MM.1S (cell line): ENCODE measurements around the gene GNL2.
"Not testable (repeated sequence)": the region's sequence is repeated elsewhere in the genome, so short reads cannot be mapped to it uniquely, and the experiment has no call there.

Experiments used
- DNase-seq: peaks from one replicate; pipeline ENCODE4 v3.0.0-alpha.2; 2015
- H2AFZ ChIP-seq: fragments of 300-600 bp; sonication (generic); 2 replicates; pipeline ENCODE4 v1.6.0; 2016; ENCODE audit warnings: antibody characterized with exemption, low read length
- H3F3A ChIP-seq: fragments of 300-600 bp; sonication (generic); 2 replicates; pipeline ENCODE4 v1.6.1; 2016; ENCODE audit warnings: mild to moderate bottlenecking, antibody characterized with exemption, low read length, moderate library complexity, mixed read lengths; ENCODE audit not compliant: insufficient read depth
- H3K27ac ChIP-seq: fragments of 300-600 bp; sonication (generic); 2 replicates; pipeline ENCODE4 v1.5.1; 2016; ENCODE audit warnings: mild to moderate bottlenecking, low read length
- H3K27me3 ChIP-seq: fragments of 300-600 bp; sonication (generic); replicated peaks from 2 replicates; pipeline ENCODE4 v1.6.0; 2016; ENCODE audit warnings: low read length; ENCODE audit not compliant: insufficient read depth
- H3K36me3 ChIP-seq: fragments of 300-600 bp; sonication (generic); replicated peaks from 2 replicates; pipeline ENCODE4 v1.6.1; 2016; ENCODE audit warnings: mild to moderate bottlenecking, low read length, mixed read lengths; ENCODE audit not compliant: insufficient read depth
- H3K4me1 ChIP-seq: fragments of 300-600 bp; sonication (generic); 2 replicates; pipeline ENCODE4 v1.6.1; 2016; ENCODE audit warnings: low read length, mixed read lengths
- H3K4me2 ChIP-seq: fragments of 300-600 bp; sonication (generic); 2 replicates; pipeline ENCODE4 v1.6.0; 2016; ENCODE audit warnings: low read depth, low read length
- H3K4me3 ChIP-seq: fragments of 300-600 bp; sonication (generic); 2 replicates; pipeline ENCODE4 v1.5.1; 2016; ENCODE audit warnings: low read length, mixed read lengths
- H3K79me2 ChIP-seq: fragments of 300-600 bp; sonication (generic); 2 replicates; pipeline ENCODE4 v1.6.1; 2016; ENCODE audit warnings: mixed run types, low read length, mixed read lengths
- H3K9ac ChIP-seq: fragments of 300-600 bp; sonication (generic); 2 replicates; pipeline ENCODE4 v1.6.1; 2016; ENCODE audit warnings: low read length, mixed read lengths
- H3K9me2 ChIP-seq: fragments of 300-600 bp; sonication (generic); replicated peaks from 2 replicates; pipeline ENCODE4 v1.6.1; 2016; ENCODE audit warnings: mild to moderate bottlenecking, low read length, mixed read lengths; ENCODE audit not compliant: insufficient read depth
- H3K9me3 ChIP-seq: fragments of 300-600 bp; sonication (generic); replicated peaks from 2 replicates; pipeline ENCODE4 v1.6.1; 2016; ENCODE audit warnings: mild to moderate bottlenecking, low read length, mixed read lengths; ENCODE audit not compliant: insufficient read depth
- H4K20me1 ChIP-seq: fragments of 300-600 bp; sonication (generic); 2 replicates; pipeline ENCODE4 v1.6.1; 2016; ENCODE audit warnings: mild to moderate bottlenecking, low read length, moderate library complexity, mixed read lengths; ENCODE audit not compliant: insufficient read depth
- EZH2 ChIP-seq: fragments of 300-600 bp; sonication (generic); optimal IDR thresholded peaks from 2 replicates; pipeline ENCODE3; 2017; ENCODE audit warnings: low read depth, mild to moderate bottlenecking, antibody characterized with exemption, low read length, mixed read lengths
- EZH2phosphoT487 ChIP-seq: fragments of 300-600 bp; sonication (generic); IDR thresholded peaks from 2 replicates; pipeline ENCODE4 v1.6.1; 2018; ENCODE audit warnings: antibody characterized with exemption, low read length
- TF ChIP-seq, protein P1 (sequence below): fragments of 300-600 bp; sonication (generic); IDR thresholded peaks from 2 replicates; pipeline ENCODE4 v1.5.1; 2016; ENCODE audit warnings: antibody characterized with exemption, low read length, mixed read lengths

The GNL2 gene

DNA sequence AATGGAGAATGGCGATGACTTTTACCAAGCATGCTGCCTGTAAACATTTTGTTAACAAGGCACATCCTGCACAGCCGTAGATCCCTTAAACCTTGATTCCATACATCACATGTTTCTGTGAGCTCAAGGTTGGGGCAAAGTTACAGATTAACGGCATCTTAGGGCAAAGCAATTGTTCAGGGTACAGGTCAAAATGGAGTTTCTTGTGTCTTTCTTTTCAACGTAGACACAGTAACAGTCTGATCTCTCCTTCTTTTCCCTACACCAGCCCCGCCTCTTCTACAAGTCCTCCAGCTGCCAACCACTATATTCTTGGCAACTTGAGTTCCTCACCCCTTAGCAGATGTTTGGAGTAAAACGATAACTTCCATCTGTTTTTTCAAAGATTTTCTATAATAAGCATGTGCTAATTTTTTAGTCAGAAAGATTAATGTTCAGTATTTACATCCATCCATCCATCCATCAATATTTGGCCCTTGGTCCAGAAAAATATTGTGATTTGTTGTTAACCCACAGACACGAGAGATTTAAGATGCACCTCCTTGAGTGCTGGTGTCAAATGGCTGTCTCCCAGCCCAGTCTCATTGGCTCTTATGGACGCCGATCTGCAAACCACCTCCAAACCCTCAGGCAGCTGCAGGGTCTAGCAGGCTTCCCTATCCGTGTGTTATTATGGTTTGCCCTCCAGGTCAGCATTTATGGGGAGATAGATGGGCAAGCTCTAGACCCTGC lies 35.2 kb downstream of the GNL2 start:
- Histone ChIP-seq H3K4me2 (no peak overlapping the region), H3K9ac (no peak overlapping the region), H3K9me3 (no peaks in the 10 kb centered on the region), H3K9me2 (no peaks in the 10 kb centered on the region), H4K20me1 (no peaks in the 10 kb centered on the region), H3K27me3 (no peaks in the 10 kb centered on the region), H2AFZ (no peak overlapping the region), H3F3A (0 out of 2 replicates have a peak, but pooled peaks cover 6% of the 10 kb centered on the region), H3K36me3 (no peaks in the 10 kb centered on the region), H3K4me1 (peaks cover 6% of the 10 kb centered on the region), H3K79me2 (no peaks in the 10 kb centered on the region), H3K27ac (no peak overlapping the region), H3K4me3 (no peak overlapping the region)
- TF ChIP-seq EZH2phosphoT487: no peak
- DNase-seq: no peak

DNA sequence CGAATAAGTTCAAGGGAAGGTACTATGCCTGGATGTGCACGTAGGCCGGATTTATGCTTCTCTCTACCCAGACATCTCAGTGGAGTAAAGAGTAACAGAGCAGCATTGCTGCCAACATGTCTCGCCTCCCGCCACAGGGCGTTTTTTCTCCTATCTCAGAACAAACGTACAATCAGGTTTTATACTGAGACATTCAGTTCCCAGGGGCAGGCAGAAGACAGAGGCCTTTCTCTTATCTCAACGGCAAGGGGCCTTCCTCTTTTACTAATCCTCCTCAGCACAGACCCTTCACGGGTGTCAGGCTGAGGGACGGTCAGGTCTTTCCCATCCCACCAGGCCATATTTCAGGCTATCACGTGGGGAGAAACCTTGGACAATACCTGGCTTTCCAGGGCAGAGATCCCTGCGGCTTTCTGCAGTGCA lies 35.8 kb downstream of the GNL2 start:
- DNase-seq, H3K9ac ChIP-seq, H3K4me1 ChIP-seq, H3K4me2 ChIP-seq, H4K20me1 ChIP-seq, H2AFZ ChIP-seq, H3K9me2 ChIP-seq, H3F3A ChIP-seq, H3K79me2 ChIP-seq, H3K27ac ChIP-seq, H3K4me3 ChIP-seq, H3K9me3 ChIP-seq, H3K27me3 ChIP-seq, H3K36me3 ChIP-seq: not testable (repeated sequence)

DNA sequence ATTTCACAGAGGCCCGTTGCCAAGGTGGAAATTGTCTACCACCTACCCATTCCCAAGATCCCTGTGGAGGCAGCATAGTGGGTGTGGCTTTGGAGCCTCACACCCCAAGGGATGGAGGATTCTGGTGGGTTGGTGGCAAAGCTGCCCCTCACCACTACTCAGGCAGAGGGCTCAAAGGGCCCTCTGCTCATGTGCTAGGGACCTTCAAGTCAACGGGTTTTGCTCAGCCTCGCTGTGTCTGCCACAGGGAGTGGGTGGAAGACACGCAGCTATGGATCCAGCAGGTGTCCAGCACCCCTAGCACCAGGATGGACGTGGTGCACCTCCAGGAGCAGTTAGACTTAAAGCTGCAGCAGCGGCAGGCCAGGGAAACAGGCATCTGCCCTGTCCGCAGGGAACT lies 36.7 kb downstream of the GNL2 start:
- Histone ChIP-seq H3K9ac (no peak overlapping the region), H3K27ac (no peak overlapping the region), H3K4me3 (no peak overlapping the region), H3K79me2 (peaks cover under 1% of the 10 kb centered on the region), H3K27me3 (no peaks in the 10 kb centered on the region), H3F3A (0 out of 2 replicates have a peak, but pooled peaks cover 3% of the 10 kb centered on the region), H2AFZ (no peak overlapping the region), H3K36me3 (no peaks in the 10 kb centered on the region), H3K4me1 (peaks cover 6% of the 10 kb centered on the region), H3K9me2 (no peaks in the 10 kb centered on the region), H3K9me3 (no peaks in the 10 kb centered on the region), H3K4me2 (no peak overlapping the region), H4K20me1 (no peaks in the 10 kb centered on the region)
- DNase-seq: no peak
- TF ChIP-seq EZH2phosphoT487: no peak
- TF ChIP-seq, protein P1, sequence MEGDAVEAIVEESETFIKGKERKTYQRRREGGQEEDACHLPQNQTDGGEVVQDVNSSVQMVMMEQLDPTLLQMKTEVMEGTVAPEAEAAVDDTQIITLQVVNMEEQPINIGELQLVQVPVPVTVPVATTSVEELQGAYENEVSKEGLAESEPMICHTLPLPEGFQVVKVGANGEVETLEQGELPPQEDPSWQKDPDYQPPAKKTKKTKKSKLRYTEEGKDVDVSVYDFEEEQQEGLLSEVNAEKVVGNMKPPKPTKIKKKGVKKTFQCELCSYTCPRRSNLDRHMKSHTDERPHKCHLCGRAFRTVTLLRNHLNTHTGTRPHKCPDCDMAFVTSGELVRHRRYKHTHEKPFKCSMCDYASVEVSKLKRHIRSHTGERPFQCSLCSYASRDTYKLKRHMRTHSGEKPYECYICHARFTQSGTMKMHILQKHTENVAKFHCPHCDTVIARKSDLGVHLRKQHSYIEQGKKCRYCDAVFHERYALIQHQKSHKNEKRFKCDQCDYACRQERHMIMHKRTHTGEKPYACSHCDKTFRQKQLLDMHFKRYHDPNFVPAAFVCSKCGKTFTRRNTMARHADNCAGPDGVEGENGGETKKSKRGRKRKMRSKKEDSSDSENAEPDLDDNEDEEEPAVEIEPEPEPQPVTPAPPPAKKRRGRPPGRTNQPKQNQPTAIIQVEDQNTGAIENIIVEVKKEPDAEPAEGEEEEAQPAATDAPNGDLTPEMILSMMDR: no peak
- TF ChIP-seq EZH2: no peak

DNA sequence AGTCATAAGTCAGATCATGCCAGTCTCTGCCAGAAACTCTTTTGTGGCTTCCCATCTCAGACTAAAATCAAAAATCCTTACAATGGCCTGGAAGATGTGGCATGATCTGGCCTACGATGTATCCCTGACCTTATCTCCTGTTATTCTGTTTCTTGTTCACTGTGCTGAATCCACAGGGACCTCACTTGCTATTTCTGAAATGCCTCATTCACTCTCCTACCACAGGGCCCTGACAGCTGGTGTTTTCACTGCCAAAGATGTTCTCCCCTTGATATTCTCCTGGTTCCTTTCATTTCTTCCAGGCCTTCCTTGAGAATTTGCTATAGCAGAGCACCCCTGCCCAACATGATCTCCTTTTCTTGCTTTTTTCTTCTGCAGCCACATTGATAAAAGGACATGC lies 37.3 kb downstream of the GNL2 start:
- Histone ChIP-seq H2AFZ (no peak overlapping the region), H3K27ac (no peak overlapping the region), H3K9ac (no peak overlapping the region), H3K27me3 (no peaks in the 10 kb centered on the region), H3K4me1 (peaks cover 6% of the 10 kb centered on the region), H4K20me1 (no peaks in the 10 kb centered on the region), H3K4me2 (no peak overlapping the region), H3F3A (0 out of 2 replicates have a peak, but pooled peaks cover 3% of the 10 kb centered on the region), H3K36me3 (no peaks in the 10 kb centered on the region), H3K9me3 (no peaks in the 10 kb centered on the region), H3K4me3 (no peak overlapping the region), H3K79me2 (peaks cover 7% of the 10 kb centered on the region), H3K9me2 (no peaks in the 10 kb centered on the region)
- no peak for DNase-seq
- no peak for TF ChIP-seq EZH2phosphoT487
- no peak for TF ChIP-seq EZH2
- TF ChIP-seq, protein P1: no peak
